Ovary (tissue), 9 donors: ENCODE measurements around the gene CRYGD. TPM values are rescaled to one million over a fixed set of nuclear protein-coding genes. Genes with fewer than 3 reads are reported as not detected.
"Not testable (repeated sequence)": the region's sequence is repeated elsewhere in the genome, so short reads cannot be mapped to it uniquely, and the experiment has no call there.

ENCODE experiments used
- DNase-seq, 5 donors: peaks; one replicate each; pipeline ENCODE4 v3.0.0-alpha.2; 2019 to 2020
- H3K27ac ChIP-seq, 2 donors: fragments of 200-600 bp; one replicate each; pipeline versions ENCODE4 v1.5.1 to v1.8.0; 2019 to 2022
- H3K27me3 ChIP-seq: fragments of 200-600 bp; one replicate; pipeline ENCODE4 v1.8.0; 2022
- H3K36me3 ChIP-seq: fragments of 200-600 bp; sonication (generic); one replicate; pipeline ENCODE4 v1.5.1; 2019
- H3K4me1 ChIP-seq: one replicate; pipeline ENCODE4 v1.8.1; 2013; ENCODE audit warnings: mild to moderate bottlenecking, moderate library complexity; ENCODE audit not compliant: insufficient read depth
- H3K4me3 ChIP-seq: fragments of 200-600 bp; sonication (generic); one replicate; pipeline ENCODE4 v1.5.1; 2017
- H3K9me3 ChIP-seq, 2 donors: fragments of 200-600 bp in 1 of 2; sonication (generic) in 1 of 2; one replicate each; pipeline versions ENCODE4 v1.5.1 to v1.8.1; 2013 to 2019; ENCODE audit warnings: mild to moderate bottlenecking in 1 of 2, moderate library complexity in 1 of 2
- CTCF ChIP-seq, 3 donors: fragments of 450-650 bp in 2 of 3; fragments of 200-600 bp in 1 of 3; IDR thresholded peaks; one replicate each; pipeline versions ENCODE4 v1.5.1 to v1.8.0; 2016 to 2022; ENCODE audit warnings: antibody characterized with exemption in 3 of 3, mild to moderate bottlenecking in 1 of 3
- EP300 ChIP-seq: sonication (generic); formaldehyde crosslinking; IDR thresholded peaks from one replicate; pipeline ENCODE4 v1.6.1; 2017; ENCODE audit warnings: antibody characterized with exemption
- POLR2A ChIP-seq: fragments of 450-650 bp; IDR thresholded peaks from one replicate; pipeline ENCODE4 v1.6.1; 2017; ENCODE audit warnings: antibody characterized with exemption, mild to moderate bottlenecking, moderate library complexity
- WGBS, 3 donors: extraction: QIAGEN DNeasy Blood & Tissue Kit in 1 of 3; methylation state at CpG; one replicate each; pipeline versions ENCODE4 v1.1.5 to v1.1.7; 2013 to 2017; 5-methylcytosine and 5-hydroxymethylcytosine counted together
- intact Hi-C, 4 donors: fragments of 100-400 bp; cut with DNase I; formaldehyde crosslinking; loops; one replicate each; pipeline versions ENCODE4 v1.11.0 to v1.15.1; 2022 to 2023
- polyA plus RNA-seq, 2 donors: library from polyadenylated mRNA; stranded (reverse); fragments of 200-250 nt in 1 of 2; fragments of 350-450 nt in 1 of 2; fragmentation: Illumina TruSeq in 1 of 2; extraction: RNeasy Lipid Tissue Mini Kit (QIAGEN cat#74804) in 1 of 2; gene quantifications; one replicate each; pipeline ENCODE4 v1.2.3, GENCODE V29; 2013 to 2014
- total RNA-seq, 7 donors: library from RNA; depleted of rRNA in 2 of 7; stranded (reverse); fragments of >200 nt in 2 of 7; fragmentation: NEBNext Ultra II Directional in 3 of 7; extraction: Animal tissue kit (Norgen Biotek cat#: 25700) in 3 of 7; gene quantifications; one replicate each; pipeline versions ENCODE4 v1.1.0 to v1.2.4, GENCODE V29; 2016 to 2023
- donor health status: DM: no; HTN: no; CAD: no; lungs with moderate emphysema.
- donor health status: DM: no; HTN: no; CAD: no.
- donor health status: Bipolar disorder and iron deficiency.
- donor health status: DM: yes; HTN: yes; CAD: no.
- donor health status: DM: no; HTN: no; CAD: no.
- donor health status: DM: yes; HTN: yes; CAD: no.

The CRYGD gene
- total and polyA plus RNA-seq, 9 donors = 1.5 to 7.3 (median 3.8) TPM; not detected in 1

GRCh38 chr2:208128136-208128535 lies 3.8 kb upstream of the CRYGD start:
- H3K4me3 ChIP-seq = no peak overlapping the region
- no peak overlapping the region for H3K27ac ChIP-seq
- H3K36me3 ChIP-seq = no peaks in the 10 kb centered on the region
- TF ChIP-seq CTCF (IDR thresholded peaks at IDR 0.05) = no peak
- TF ChIP-seq EP300 = no peak
- no peak for TF ChIP-seq POLR2A
- DNase-seq = no peak
- no peaks in the 10 kb centered on the region for H3K27me3 ChIP-seq
- no peaks in the 10 kb centered on the region for H3K4me1 ChIP-seq
- H3K9me3 ChIP-seq = no peaks in the 10 kb centered on the region
- intact Hi-C loops = no loop called here
- 96 to 98% (median 97%) methylated on average over 12 of the region's 12 CpGs for WGBS, 3 donors

DNA sequence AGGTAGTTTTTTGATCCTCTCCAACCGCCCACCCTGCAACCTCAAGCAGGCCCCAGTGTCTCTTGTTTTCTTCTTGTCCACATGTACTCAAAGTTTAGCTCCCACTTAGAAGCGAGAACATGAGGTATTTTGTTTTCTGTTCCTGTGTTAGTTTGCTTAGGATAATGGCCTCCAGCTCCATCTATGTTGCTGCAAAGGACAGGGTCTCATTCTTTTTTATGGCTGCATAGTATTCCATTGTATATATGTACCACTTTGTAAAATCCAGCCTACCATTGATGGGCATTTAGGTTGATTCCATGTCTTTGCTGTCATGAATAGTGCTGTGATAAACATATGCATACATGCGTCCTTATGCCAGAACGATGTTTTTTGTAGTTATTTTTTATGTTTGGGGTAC lies 2.8 kb upstream of the CRYGD start:
- H3K4me3 ChIP-seq = no peak overlapping the region
- no peak overlapping the region for H3K27ac ChIP-seq
- no peaks in the 10 kb centered on the region for H3K36me3 ChIP-seq
- H3K27me3 ChIP-seq = no peaks in the 10 kb centered on the region
- DNase-seq = no peak
- WGBS, 3 donors = 96 to 97% (median 96%) methylated on average over 4 of the region's 4 CpGs
- no peaks in the 10 kb centered on the region for H3K9me3 ChIP-seq
- intact Hi-C loops = no loop called here
- TF ChIP-seq POLR2A = no peak
- H3K4me1 ChIP-seq = no peaks in the 10 kb centered on the region

DNA sequence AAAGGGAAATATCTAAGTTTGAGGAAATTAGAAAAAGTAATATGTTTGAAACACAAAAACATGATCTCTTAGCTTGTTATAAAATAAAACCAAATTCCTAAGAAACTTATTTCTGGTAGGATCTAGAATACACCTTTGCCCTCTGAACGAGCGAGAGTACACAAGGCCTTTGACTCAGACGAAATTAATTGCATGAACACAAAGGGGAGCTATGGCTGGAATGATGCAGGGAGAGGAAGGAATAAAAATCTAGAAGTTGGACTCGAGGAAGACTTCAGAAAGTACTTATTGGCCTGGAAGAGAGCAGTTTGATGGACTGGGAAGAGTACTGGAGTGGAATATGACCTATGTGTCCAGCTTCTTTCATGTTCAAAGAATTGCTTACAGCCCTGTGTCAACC lies 927 bp upstream of the CRYGD start:
- no peak overlapping the region for H3K27ac ChIP-seq
- H3K4me1 ChIP-seq = no peaks in the 10 kb centered on the region
- no peak for DNase-seq
- no peaks in the 10 kb centered on the region for H3K36me3 ChIP-seq
- no peaks in the 10 kb centered on the region for H3K9me3 ChIP-seq
- no peaks in the 10 kb centered on the region for H3K27me3 ChIP-seq
- no peak overlapping the region for H3K4me3 ChIP-seq
- 92 to 95% (median 93%) methylated on average over 4 of the region's 4 CpGs for WGBS, 3 donors
- intact Hi-C loops = no loop called here
- no peak for TF ChIP-seq EP300
- TF ChIP-seq POLR2A = no peak
- no peak for TF ChIP-seq CTCF (IDR thresholded peaks at IDR 0.05)

DNA sequence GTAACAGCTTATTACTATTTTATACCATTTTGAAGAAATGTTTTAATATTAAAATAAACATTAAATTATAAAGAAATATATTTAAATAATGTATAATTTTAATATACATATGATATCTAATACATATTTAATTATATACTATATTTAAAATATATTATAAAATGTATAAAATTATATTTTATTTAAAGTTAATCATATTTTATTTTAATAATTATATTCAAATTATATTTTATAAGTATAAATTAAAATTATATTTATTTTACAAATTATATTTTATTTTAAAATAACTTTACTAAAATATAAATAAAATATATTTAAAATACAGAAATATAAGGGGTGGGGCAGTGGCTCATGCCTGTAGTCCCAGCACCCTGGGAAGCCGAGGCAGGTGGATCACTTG lies 2.1 kb downstream of the CRYGD start:
- TF ChIP-seq POLR2A = no peak
- no peak for TF ChIP-seq CTCF (IDR thresholded peaks at IDR 0.05)
- TF ChIP-seq EP300 = no peak
- Histone ChIP-seq H3K27me3 (no peaks in the 10 kb centered on the region), H3K4me1 (no peaks in the 10 kb centered on the region), H3K9me3 (no peaks in the 10 kb centered on the region), H3K27ac (no peak overlapping the region), H3K36me3 (no peaks in the 10 kb centered on the region), H3K4me3 (no peak overlapping the region)
- intact Hi-C loops = no loop called here
- WGBS, 3 donors = 90 to 95% (median 94%) methylated on average over 1 of the region's 1 CpG
- DNase-seq = no peak

DNA sequence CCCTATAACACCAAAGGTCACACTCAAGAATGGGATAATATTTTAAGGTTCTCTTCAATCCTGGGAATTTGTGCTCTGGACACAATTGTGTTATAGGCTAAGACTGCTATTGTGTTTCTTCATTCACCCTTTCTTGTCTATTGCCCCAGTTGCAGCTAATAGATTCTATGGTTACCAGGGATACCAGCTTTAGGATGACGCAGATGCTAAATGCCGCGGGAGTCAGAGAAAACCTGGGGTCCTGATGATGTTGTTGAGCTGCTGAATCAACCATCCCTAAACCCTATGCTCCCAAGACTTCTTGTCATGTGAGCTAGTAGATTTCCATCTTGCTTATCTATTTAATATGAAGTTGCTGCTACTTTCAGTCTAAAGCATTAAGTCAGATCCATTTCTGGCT lies 5.4 kb downstream of the CRYGD start:
- H3K4me3 ChIP-seq = no peak overlapping the region
- no peaks in the 10 kb centered on the region for H3K9me3 ChIP-seq
- H3K27me3 ChIP-seq = no peaks in the 10 kb centered on the region
- WGBS, 3 donors = 96 to 99% (median 96%) methylated on average over 3 of the region's 3 CpGs
- H3K36me3 ChIP-seq = no peaks in the 10 kb centered on the region
- no peak for DNase-seq
- no peak overlapping the region for H3K27ac ChIP-seq
- TF ChIP-seq EP300 (no peak), POLR2A (no peak), CTCF (IDR thresholded peaks at IDR 0.05) (no peak)
- intact Hi-C loops = no loop called here
- H3K4me1 ChIP-seq = no peaks in the 10 kb centered on the region

GRCh38 chr2:208117390-208117789 lies 6.9 kb downstream of the CRYGD start:
- H3K36me3 ChIP-seq, H3K4me3 ChIP-seq, H3K9me3 ChIP-seq, H3K27me3 ChIP-seq, H3K4me1 ChIP-seq, intact Hi-C loops, DNase-seq, H3K27ac ChIP-seq: not testable (repeated sequence)
- WGBS, 3 donors = 94 to 97% (median 96%) methylated on average over 11 of the region's 11 CpGs
